Neural cell (in vitro differentiated cells): Measurements from ENCODE around the gene CCDC102A.

Source experiments
- CTCF ChIP-seq: fragments of 450-650 bp; IDR thresholded peaks from 2 replicates; pipeline ENCODE4 v1.5.1; 2014; ENCODE audit warnings: antibody characterized with exemption, mild to moderate bottlenecking, moderate library complexity; ENCODE audit not compliant: poor library complexity, severe bottlenecking
- RAD21 ChIP-seq: fragments of 450-650 bp; conservative IDR thresholded peaks from 2 replicates; pipeline ENCODE4 v1.6.1; 2014; ENCODE audit warnings: antibody characterized with exemption, mild to moderate bottlenecking, moderate library complexity

- TF ChIP-seq CTCF (no peak), RAD21 (no peak)
Observed at GRCh38 chr16:57473176-57473840, 63.1 kb downstream of the CCDC102A start.
